Suppressor macrophage treated with lipopolysaccharide for 1 hour (primary cell): ENCODE data around the gene CDC25A.

Experiments
- DNase-seq, 3 donors: peaks; one replicate each; pipeline ENCODE4 v3.0.0-alpha.2; 2020 to 2022

CDC25A gene

GRCh38 chr3:48140936-48141603 is 47.1 kb downstream of the CDC25A start:
- DNase-seq = peak in 2 of 3 donors; percentile 62 to 69

- peak in 1 of 3 donors; percentile 9 for DNase-seq
Measured at GRCh38 chr3:48140336-48140757, 47.9 kb downstream of the CDC25A start.

- no peak for DNase-seq
Measured at GRCh38 chr3:48137425-48137999, 50.7 kb downstream of the CDC25A start.

- no peak for DNase-seq
Measured at GRCh38 chr3:48135552-48136495, 52.4 kb downstream of the CDC25A start.

GRCh38 chr3:48130321-48130904 is 57.8 kb downstream of the CDC25A start:
- DNase-seq = peak in 2 of 3 donors; percentile 45 to 68

GRCh38 chr3:48129921-48130320 is 58.3 kb downstream of the CDC25A start:
- no peak for DNase-seq

- no peak for DNase-seq
Measured at GRCh38 chr3:48128774-48129173, 59.4 kb downstream of the CDC25A start.

GRCh38 chr3:48125886-48126622 is 62.2 kb downstream of the CDC25A start:
- DNase-seq = no peak

GRCh38 chr3:48125013-48125705 is 63.1 kb downstream of the CDC25A start:
- peak; percentile 37 to 52 (median 47) for DNase-seq

GRCh38 chr3:48123346-48123745 is 64.9 kb downstream of the CDC25A start:
- no peak for DNase-seq

- no peak for DNase-seq
Measured at GRCh38 chr3:48122504-48122903, 65.7 kb downstream of the CDC25A start.

GRCh38 chr3:48120223-48120622 is 68.0 kb downstream of the CDC25A start:
- DNase-seq = no peak

GRCh38 chr3:48119505-48120193 is 68.6 kb downstream of the CDC25A start:
- no peak for DNase-seq

- no peak for DNase-seq
Measured at GRCh38 chr3:48118928-48119327, 69.3 kb downstream of the CDC25A start.

GRCh38 chr3:48118322-48118721 is 69.9 kb downstream of the CDC25A start:
- DNase-seq = no peak

GRCh38 chr3:48112813-48113212 is 75.4 kb downstream of the CDC25A start:
- DNase-seq = no peak

- DNase-seq = peak; percentile 9 to 27 (median 12)
Measured at GRCh38 chr3:48112108-48112791, 76.0 kb downstream of the CDC25A start.

GRCh38 chr3:48110463-48110862 is 77.8 kb downstream of the CDC25A start:
- no peak for DNase-seq

GRCh38 chr3:48107227-48107626 is 81.0 kb downstream of the CDC25A start:
- DNase-seq = no peak
